HL-60 (cell line): Measurements from ENCODE around the gene IGF1.

Experiments
- CTCF ChIP-seq: IDR thresholded peaks from one replicate; pipeline ENCODE4 v1.5.1; 2011; ENCODE audit warnings: low read length, control low read depth, inconsistent platforms; ENCODE audit not compliant: insufficient read depth
- GABPA ChIP-seq: IDR thresholded peaks from 2 replicates; pipeline ENCODE4 v1.6.1; 2012; ENCODE audit warnings: low read depth
- TF ChIP-seq, protein P1 (sequence below): IDR thresholded peaks from 2 replicates; pipeline ENCODE4 v1.6.1; 2012; ENCODE audit warnings: low read depth; ENCODE audit not compliant: insufficient replicate concordance

- TF ChIP-seq CTCF (no peak), GABPA (no peak)
- TF ChIP-seq, protein P1, sequence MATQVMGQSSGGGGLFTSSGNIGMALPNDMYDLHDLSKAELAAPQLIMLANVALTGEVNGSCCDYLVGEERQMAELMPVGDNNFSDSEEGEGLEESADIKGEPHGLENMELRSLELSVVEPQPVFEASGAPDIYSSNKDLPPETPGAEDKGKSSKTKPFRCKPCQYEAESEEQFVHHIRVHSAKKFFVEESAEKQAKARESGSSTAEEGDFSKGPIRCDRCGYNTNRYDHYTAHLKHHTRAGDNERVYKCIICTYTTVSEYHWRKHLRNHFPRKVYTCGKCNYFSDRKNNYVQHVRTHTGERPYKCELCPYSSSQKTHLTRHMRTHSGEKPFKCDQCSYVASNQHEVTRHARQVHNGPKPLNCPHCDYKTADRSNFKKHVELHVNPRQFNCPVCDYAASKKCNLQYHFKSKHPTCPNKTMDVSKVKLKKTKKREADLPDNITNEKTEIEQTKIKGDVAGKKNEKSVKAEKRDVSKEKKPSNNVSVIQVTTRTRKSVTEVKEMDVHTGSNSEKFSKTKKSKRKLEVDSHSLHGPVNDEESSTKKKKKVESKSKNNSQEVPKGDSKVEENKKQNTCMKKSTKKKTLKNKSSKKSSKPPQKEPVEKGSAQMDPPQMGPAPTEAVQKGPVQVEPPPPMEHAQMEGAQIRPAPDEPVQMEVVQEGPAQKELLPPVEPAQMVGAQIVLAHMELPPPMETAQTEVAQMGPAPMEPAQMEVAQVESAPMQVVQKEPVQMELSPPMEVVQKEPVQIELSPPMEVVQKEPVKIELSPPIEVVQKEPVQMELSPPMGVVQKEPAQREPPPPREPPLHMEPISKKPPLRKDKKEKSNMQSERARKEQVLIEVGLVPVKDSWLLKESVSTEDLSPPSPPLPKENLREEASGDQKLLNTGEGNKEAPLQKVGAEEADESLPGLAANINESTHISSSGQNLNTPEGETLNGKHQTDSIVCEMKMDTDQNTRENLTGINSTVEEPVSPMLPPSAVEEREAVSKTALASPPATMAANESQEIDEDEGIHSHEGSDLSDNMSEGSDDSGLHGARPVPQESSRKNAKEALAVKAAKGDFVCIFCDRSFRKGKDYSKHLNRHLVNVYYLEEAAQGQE: no peak
Measured at GRCh38 chr12:102504280-102504679, 23.9 kb upstream of the IGF1 start.
